WTC11 (cell line): ENCODE measurements around the gene DDX20. TPM values are rescaled to one million over a fixed set of nuclear protein-coding genes. Genes with fewer than 3 reads are reported as not detected.

Source experiments
- ATAC-seq: fragments of 200-7000 bp; cut with Tn5 transposase; 2 replicates; pipeline ENCODE4 v1.10.0; 2021; ENCODE audit warnings: mild to moderate bottlenecking, moderate library complexity
- CTCF ChIA-PET: fragments of 300-600 bp; sonication (Branson Sonifier 250); formaldehyde crosslinking; loops from one replicate; lab custom pipeline; 2021; ENCODE audit warnings: antibody characterized with exemption; lab: Charles Lee
- POLR2A ChIA-PET: fragments of 350-600 bp; sonication (Branson Sonifier 250); formaldehyde crosslinking; loops from one replicate; lab custom pipeline; 2021; ENCODE audit warnings: antibody characterized with exemption; lab: Charles Lee
- DNase-seq: peaks from one replicate; pipeline ENCODE4 v3.0.0; 2021; ENCODE audit warnings: low spot score
- H3K27ac Mint-ChIP-seq: 2 replicates; pipeline ENCODE4 v1.8.0; 2021; ENCODE audit warnings: mixed read lengths
- H3K27me3 Mint-ChIP-seq: 2 replicates; pipeline ENCODE4 v1.8.0; 2021; ENCODE audit warnings: low read depth, mild to moderate bottlenecking, moderate library complexity, mixed read lengths
- H3K36me3 Mint-ChIP-seq: 2 replicates; pipeline ENCODE4 v1.8.0; 2021; ENCODE audit warnings: mixed read lengths
- H3K4me1 Mint-ChIP-seq: 2 replicates; pipeline ENCODE4 v1.8.0; 2022; ENCODE audit warnings: mixed read lengths
- H3K4me3 Mint-ChIP-seq: 2 replicates; pipeline ENCODE4 v1.8.0; 2021; ENCODE audit warnings: mild to moderate bottlenecking, moderate library complexity, mixed read lengths
- H3K9me3 Mint-ChIP-seq: 2 replicates; pipeline ENCODE4 v1.8.0; 2021; ENCODE audit warnings: mixed read lengths
- ESRRA ChIP-seq: sonication (generic); formaldehyde crosslinking; IDR thresholded peaks from 2 replicates; pipeline ENCODE4 v1.8.1; 2022; ENCODE audit warnings: mild to moderate bottlenecking, missing genetic modification reagents, borderline replicate concordance
- ETV6 ChIP-seq: sonication (generic); formaldehyde crosslinking; IDR thresholded peaks from 2 replicates; pipeline ENCODE4 v1.8.1; 2022; ENCODE audit warnings: mild to moderate bottlenecking, missing genetic modification reagents
- GABPB1 ChIP-seq: sonication (generic); formaldehyde crosslinking; IDR thresholded peaks from 2 replicates; pipeline ENCODE4 v1.8.1; 2023; ENCODE audit warnings: mild to moderate bottlenecking, missing genetic modification reagents
- GTF2I ChIP-seq: fragments of 250-450 bp; sonication (Bioruptor Pico); conservative IDR thresholded peaks from 2 replicates; pipeline ENCODE4 v1.4.0; 2021; ENCODE audit warnings: mild to moderate bottlenecking
- IRF2 ChIP-seq: sonication (generic); formaldehyde crosslinking; IDR thresholded peaks from 2 replicates; pipeline ENCODE4 v1.8.0; 2022; ENCODE audit warnings: low read depth, missing genetic modification reagents, borderline replicate concordance
- JAZF1 ChIP-seq: fragments of 250-450 bp; sonication (Bioruptor Pico); IDR thresholded peaks from 2 replicates; pipeline ENCODE4 v1.9.0; 2021; ENCODE audit warnings: moderate library complexity, mild to moderate bottlenecking, inconsistent platforms
- MXD4 ChIP-seq: fragments of 250-450 bp; sonication (Bioruptor Pico); IDR thresholded peaks from 2 replicates; pipeline ENCODE4 v1.8.0; 2021; ENCODE audit warnings: mild to moderate bottlenecking, moderate library complexity, borderline replicate concordance
- NFYB ChIP-seq: sonication (generic); formaldehyde crosslinking; conservative IDR thresholded peaks from 2 replicates; pipeline ENCODE4 v1.8.0; 2022; ENCODE audit warnings: low read depth, missing genetic modification reagents
- NR2C2 ChIP-seq: sonication (generic); formaldehyde crosslinking; IDR thresholded peaks from 2 replicates; pipeline ENCODE4 v1.8.0; 2022; ENCODE audit warnings: mild to moderate bottlenecking, missing genetic modification reagents
- PRRX2 ChIP-seq: fragments of 250-450 bp; sonication (Bioruptor Pico); IDR thresholded peaks from 2 replicates; pipeline ENCODE4 v1.8.0; 2021; ENCODE audit warnings: mild to moderate bottlenecking
- RORB ChIP-seq: fragments of 250-450 bp; sonication (Bioruptor Pico); IDR thresholded peaks from 2 replicates; pipeline ENCODE4 v1.9.0; 2021; ENCODE audit warnings: mild to moderate bottlenecking
- SP1 ChIP-seq: sonication (generic); formaldehyde crosslinking; conservative IDR thresholded peaks from 2 replicates; pipeline ENCODE4 v1.8.1; 2022; ENCODE audit warnings: missing genetic modification reagents
- TEAD4 ChIP-seq: sonication (generic); formaldehyde crosslinking; IDR thresholded peaks from 2 replicates; pipeline ENCODE4 v1.8.0; 2022; ENCODE audit warnings: mild to moderate bottlenecking, missing genetic modification reagents
- TP53 ChIP-seq: sonication (generic); formaldehyde crosslinking; IDR thresholded peaks from 2 replicates; pipeline ENCODE4 v1.8.1; 2023; ENCODE audit warnings: mild to moderate bottlenecking, missing genetic modification reagents
- ZNF138 ChIP-seq: sonication (generic); formaldehyde crosslinking; conservative IDR thresholded peaks from 2 replicates; pipeline ENCODE4 v1.8.1; 2022; ENCODE audit warnings: mild to moderate bottlenecking, moderate library complexity, missing genetic modification reagents
- ZNF317 ChIP-seq: sonication (generic); formaldehyde crosslinking; IDR thresholded peaks from 2 replicates; pipeline ENCODE4 v1.8.1; 2023; ENCODE audit warnings: low read depth, mild to moderate bottlenecking, moderate library complexity, missing genetic modification reagents, borderline replicate concordance
- ZNF423 ChIP-seq: fragments of 250-450 bp; sonication (Bioruptor Pico); IDR thresholded peaks from 2 replicates; pipeline ENCODE4 v2.1.2; 2022; ENCODE audit warnings: mild to moderate bottlenecking, moderate library complexity
- total RNA-seq: library from RNA; stranded (reverse); gene quantifications from 3 replicates; pipeline ENCODE4 v1.2.3, GENCODE V29; 2021
- TF ChIP-seq, protein P1 (sequence below): fragments of 250-450 bp; sonication (Bioruptor Pico); IDR thresholded peaks from 2 replicates; pipeline ENCODE4 v1.9.0; 2021; ENCODE audit warnings: moderate library complexity, mild to moderate bottlenecking, inconsistent platforms, borderline replicate concordance
- TF ChIP-seq, protein P2 (sequence below): sonication (generic); formaldehyde crosslinking; conservative IDR thresholded peaks from 2 replicates; pipeline ENCODE4 v1.8.1; 2022; ENCODE audit warnings: mild to moderate bottlenecking, missing genetic modification reagents
- TF ChIP-seq, protein P3 (sequence below): sonication (generic); formaldehyde crosslinking; IDR thresholded peaks from 2 replicates; pipeline ENCODE4 v1.8.0; 2022; ENCODE audit warnings: missing genetic modification reagents
- TF ChIP-seq, protein P4 (sequence below): sonication (generic); formaldehyde crosslinking; IDR thresholded peaks from 2 replicates; pipeline ENCODE4 v1.8.0; 2023; ENCODE audit warnings: missing genetic modification reagents, mild to moderate bottlenecking, borderline replicate concordance
- TF ChIP-seq, protein P5 (sequence below): sonication (generic); formaldehyde crosslinking; IDR thresholded peaks from 2 replicates; pipeline ENCODE4 v1.8.1; 2022; ENCODE audit warnings: mild to moderate bottlenecking, missing genetic modification reagents, moderate library complexity, borderline replicate concordance
- TF ChIP-seq, protein P6 (sequence below): sonication (generic); formaldehyde crosslinking; IDR thresholded peaks from 2 replicates; pipeline ENCODE4 v1.8.0; 2022; ENCODE audit warnings: mild to moderate bottlenecking, missing genetic modification reagents

DDX20 gene
- total RNA-seq, 1 experiment from 2014 or later = 19.3 TPM

DNA sequence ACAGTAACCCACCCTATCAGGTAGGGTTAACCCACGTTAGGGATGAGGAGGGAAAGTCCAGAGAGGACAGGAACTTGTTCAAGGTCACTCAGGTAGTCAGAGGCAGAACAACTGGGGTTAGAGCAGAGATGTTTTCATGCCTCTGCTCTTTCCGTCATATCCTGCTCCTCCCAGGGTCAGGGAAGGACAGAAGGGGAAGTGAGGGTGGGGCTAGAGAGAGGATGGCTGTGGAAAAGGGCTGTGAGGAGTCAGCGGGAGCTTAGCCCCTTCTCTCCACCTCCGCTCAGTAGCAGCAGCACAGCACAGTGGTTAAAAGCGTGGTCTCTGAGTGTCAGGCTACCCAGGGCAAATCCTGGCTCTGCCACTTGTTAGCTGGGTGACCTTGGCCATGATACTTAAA is 36.5 kb downstream of the DDX20 start (continued):
- TF ChIP-seq JAZF1 (no peak), ETV6 (no peak), ZNF317 (no peak)

DNA sequence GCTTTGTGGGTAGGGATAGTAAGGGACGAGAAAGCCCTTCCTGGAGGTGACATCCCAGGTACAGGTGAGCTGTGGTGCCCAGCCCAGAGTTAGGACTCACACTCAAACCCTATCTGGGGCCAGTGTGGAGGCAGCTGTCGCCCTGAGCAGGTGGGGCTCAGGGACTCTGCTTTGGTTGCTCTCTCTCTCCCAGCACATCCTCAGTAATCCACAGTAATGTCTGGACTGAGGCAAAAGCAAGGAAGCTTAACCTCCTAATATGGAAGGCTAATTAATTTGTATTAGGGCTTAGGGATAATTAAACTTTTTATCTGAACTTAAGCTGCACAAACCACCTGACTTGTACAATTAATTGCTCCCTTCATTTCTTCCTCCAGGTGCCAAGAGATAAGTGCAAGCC is 38.2 kb downstream of the DDX20 start:
- no peak overlapping the region for H3K27ac Mint-ChIP-seq
- no peak for DNase-seq
- H3K4me3 Mint-ChIP-seq = no peak overlapping the region
- peaks cover 7% of the 10 kb centered on the region for H3K4me1 Mint-ChIP-seq
- no peak for TF ChIP-seq NFYB
- TF ChIP-seq GABPB1 (CRISPR knock-in tag) = no peak
- TF ChIP-seq, protein P1, sequence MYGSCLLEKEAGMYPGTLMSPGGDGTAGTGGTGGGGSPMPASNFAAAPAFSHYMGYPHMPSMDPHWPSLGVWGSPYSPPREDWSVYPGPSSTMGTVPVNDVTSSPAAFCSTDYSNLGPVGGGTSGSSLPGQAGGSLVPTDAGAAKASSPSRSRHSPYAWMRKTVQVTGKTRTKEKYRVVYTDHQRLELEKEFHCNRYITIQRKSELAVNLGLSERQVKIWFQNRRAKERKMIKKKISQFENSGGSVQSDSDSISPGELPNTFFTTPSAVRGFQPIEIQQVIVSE (CRISPR knock-in tag) = no peak
- TF ChIP-seq TP53 (CRISPR knock-in tag) = no peak
- POLR2A ChIA-PET = no interaction called here
- no peak for ATAC-seq
- CTCF ChIA-PET = no interaction called here
- no peaks in the 10 kb centered on the region for H3K9me3 Mint-ChIP-seq
- H3K27me3 Mint-ChIP-seq = no peaks in the 10 kb centered on the region; the same call in 1 of the 2 replicates
- H3K36me3 Mint-ChIP-seq = no peaks in the 10 kb centered on the region

DNA sequence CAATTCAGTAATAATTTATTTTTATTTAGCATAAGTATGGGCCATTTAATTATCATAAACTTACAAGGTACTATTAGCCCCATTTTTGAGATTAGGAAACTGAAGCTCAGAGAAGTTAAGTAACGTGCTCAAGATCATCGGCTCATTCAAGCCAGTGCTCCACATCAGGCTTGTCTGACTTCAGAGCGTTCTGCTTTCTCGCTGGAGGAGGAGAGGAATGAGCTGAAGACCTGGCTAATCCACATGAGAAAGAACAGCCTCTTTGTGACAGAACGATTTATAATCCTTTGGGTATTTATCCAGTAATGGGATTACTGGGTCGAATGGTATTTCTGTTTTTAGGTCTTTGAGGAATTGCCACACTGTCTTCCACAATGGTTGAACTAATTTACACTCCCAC is 39.7 kb downstream of the DDX20 start:
- ChIA-PET CTCF (no interaction called here), POLR2A (no interaction called here)
- no peak for ATAC-seq
- Mint-ChIP-seq H3K27me3 (no peaks in the 10 kb centered on the region; the same call in 1 of the 2 replicates), H3K4me3 (no peak overlapping the region), H3K4me1 (peaks cover 3% of the 10 kb centered on the region; the same call in 1 of the 2 replicates), H3K9me3 (no peaks in the 10 kb centered on the region), H3K36me3 (peaks cover 2% of the 10 kb centered on the region; the same call in 1 of the 2 replicates), H3K27ac (no peak overlapping the region)
- TF ChIP-seq, protein P2, sequence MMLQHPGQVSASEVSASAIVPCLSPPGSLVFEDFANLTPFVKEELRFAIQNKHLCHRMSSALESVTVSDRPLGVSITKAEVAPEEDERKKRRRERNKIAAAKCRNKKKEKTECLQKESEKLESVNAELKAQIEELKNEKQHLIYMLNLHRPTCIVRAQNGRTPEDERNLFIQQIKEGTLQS = no peak
- TF ChIP-seq, protein P3, sequence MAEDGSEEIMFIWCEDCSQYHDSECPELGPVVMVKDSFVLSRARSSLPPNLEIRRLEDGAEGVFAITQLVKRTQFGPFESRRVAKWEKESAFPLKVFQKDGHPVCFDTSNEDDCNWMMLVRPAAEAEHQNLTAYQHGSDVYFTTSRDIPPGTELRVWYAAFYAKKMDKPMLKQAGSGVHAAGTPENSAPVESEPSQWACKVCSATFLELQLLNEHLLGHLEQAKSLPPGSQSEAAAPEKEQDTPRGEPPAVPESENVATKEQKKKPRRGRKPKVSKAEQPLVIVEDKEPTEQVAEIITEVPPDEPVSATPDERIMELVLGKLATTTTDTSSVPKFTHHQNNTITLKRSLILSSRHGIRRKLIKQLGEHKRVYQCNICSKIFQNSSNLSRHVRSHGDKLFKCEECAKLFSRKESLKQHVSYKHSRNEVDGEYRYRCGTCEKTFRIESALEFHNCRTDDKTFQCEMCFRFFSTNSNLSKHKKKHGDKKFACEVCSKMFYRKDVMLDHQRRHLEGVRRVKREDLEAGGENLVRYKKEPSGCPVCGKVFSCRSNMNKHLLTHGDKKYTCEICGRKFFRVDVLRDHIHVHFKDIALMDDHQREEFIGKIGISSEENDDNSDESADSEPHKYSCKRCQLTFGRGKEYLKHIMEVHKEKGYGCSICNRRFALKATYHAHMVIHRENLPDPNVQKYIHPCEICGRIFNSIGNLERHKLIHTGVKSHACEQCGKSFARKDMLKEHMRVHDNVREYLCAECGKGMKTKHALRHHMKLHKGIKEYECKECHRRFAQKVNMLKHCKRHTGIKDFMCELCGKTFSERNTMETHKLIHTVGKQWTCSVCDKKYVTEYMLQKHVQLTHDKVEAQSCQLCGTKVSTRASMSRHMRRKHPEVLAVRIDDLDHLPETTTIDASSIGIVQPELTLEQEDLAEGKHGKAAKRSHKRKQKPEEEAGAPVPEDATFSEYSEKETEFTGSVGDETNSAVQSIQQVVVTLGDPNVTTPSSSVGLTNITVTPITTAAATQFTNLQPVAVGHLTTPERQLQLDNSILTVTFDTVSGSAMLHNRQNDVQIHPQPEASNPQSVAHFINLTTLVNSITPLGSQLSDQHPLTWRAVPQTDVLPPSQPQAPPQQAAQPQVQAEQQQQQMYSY (CRISPR knock-in tag) = no peak
- no peak for TF ChIP-seq ZNF317
- no peak for TF ChIP-seq SP1
- TF ChIP-seq PRRX2 (CRISPR knock-in tag) = no peak
- TF ChIP-seq, protein P4, sequence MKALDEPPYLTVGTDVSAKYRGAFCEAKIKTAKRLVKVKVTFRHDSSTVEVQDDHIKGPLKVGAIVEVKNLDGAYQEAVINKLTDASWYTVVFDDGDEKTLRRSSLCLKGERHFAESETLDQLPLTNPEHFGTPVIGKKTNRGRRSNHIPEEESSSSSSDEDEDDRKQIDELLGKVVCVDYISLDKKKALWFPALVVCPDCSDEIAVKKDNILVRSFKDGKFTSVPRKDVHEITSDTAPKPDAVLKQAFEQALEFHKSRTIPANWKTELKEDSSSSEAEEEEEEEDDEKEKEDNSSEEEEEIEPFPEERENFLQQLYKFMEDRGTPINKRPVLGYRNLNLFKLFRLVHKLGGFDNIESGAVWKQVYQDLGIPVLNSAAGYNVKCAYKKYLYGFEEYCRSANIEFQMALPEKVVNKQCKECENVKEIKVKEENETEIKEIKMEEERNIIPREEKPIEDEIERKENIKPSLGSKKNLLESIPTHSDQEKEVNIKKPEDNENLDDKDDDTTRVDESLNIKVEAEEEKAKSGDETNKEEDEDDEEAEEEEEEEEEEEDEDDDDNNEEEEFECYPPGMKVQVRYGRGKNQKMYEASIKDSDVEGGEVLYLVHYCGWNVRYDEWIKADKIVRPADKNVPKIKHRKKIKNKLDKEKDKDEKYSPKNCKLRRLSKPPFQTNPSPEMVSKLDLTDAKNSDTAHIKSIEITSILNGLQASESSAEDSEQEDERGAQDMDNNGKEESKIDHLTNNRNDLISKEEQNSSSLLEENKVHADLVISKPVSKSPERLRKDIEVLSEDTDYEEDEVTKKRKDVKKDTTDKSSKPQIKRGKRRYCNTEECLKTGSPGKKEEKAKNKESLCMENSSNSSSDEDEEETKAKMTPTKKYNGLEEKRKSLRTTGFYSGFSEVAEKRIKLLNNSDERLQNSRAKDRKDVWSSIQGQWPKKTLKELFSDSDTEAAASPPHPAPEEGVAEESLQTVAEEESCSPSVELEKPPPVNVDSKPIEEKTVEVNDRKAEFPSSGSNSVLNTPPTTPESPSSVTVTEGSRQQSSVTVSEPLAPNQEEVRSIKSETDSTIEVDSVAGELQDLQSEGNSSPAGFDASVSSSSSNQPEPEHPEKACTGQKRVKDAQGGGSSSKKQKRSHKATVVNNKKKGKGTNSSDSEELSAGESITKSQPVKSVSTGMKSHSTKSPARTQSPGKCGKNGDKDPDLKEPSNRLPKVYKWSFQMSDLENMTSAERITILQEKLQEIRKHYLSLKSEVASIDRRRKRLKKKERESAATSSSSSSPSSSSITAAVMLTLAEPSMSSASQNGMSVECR (CRISPR knock-in tag) = no peak
- TF ChIP-seq, protein P5, sequence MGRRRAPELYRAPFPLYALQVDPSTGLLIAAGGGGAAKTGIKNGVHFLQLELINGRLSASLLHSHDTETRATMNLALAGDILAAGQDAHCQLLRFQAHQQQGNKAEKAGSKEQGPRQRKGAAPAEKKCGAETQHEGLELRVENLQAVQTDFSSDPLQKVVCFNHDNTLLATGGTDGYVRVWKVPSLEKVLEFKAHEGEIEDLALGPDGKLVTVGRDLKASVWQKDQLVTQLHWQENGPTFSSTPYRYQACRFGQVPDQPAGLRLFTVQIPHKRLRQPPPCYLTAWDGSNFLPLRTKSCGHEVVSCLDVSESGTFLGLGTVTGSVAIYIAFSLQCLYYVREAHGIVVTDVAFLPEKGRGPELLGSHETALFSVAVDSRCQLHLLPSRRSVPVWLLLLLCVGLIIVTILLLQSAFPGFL (CRISPR knock-in tag) = no peak
- TF ChIP-seq, protein P6, sequence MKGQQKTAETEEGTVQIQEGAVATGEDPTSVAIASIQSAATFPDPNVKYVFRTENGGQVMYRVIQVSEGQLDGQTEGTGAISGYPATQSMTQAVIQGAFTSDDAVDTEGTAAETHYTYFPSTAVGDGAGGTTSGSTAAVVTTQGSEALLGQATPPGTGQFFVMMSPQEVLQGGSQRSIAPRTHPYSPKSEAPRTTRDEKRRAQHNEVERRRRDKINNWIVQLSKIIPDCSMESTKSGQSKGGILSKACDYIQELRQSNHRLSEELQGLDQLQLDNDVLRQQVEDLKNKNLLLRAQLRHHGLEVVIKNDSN = no peak
- TF ChIP-seq ZNF423 = no peak
- no peak for TF ChIP-seq NR2C2 (CRISPR knock-in tag)
- no peak for TF ChIP-seq MXD4 (CRISPR knock-in tag)
- no peak for TF ChIP-seq IRF2 (CRISPR knock-in tag)
- no peak for TF ChIP-seq RORB (CRISPR knock-in tag)
- TF ChIP-seq TEAD4 (CRISPR knock-in tag) = no peak
- no peak for TF ChIP-seq GTF2I (CRISPR knock-in tag)
- TF ChIP-seq ESRRA (CRISPR knock-in tag) = no peak
- no peak for TF ChIP-seq ZNF138 (CRISPR knock-in tag)
- no peak for DNase-seq
